GM23248 (cell line): ENCODE measurements around the gene TTBK1. TPM values are rescaled to one million over a fixed set of nuclear protein-coding genes. Genes with fewer than 3 reads are reported as not detected.

Experiments
- DNase-seq: peaks from one replicate; pipeline ENCODE4 v3.0.0-alpha.2; 2015
- H2AFZ ChIP-seq: fragments of 200-600 bp; sonication (generic); 2 replicates; pipeline ENCODE4 v1.6.1; 2016; ENCODE audit warnings: antibody characterized with exemption
- H3F3A ChIP-seq: fragments of 200-600 bp; sonication (generic); 2 replicates; pipeline ENCODE4 v1.6.1; 2016; ENCODE audit warnings: mild to moderate bottlenecking, antibody characterized with exemption, mixed run types; ENCODE audit not compliant: insufficient read depth
- H3K27ac ChIP-seq: fragments of 200-600 bp; sonication (generic); 2 replicates; pipeline ENCODE4 v1.5.1; 2016; ENCODE audit warnings: mild to moderate bottlenecking
- H3K27me3 ChIP-seq: fragments of 200-600 bp; sonication (generic); replicated peaks from 2 replicates; pipeline ENCODE4 v1.6.1; 2016; ENCODE audit warnings: mild to moderate bottlenecking; ENCODE audit not compliant: insufficient read depth
- H3K36me3 ChIP-seq: fragments of 200-600 bp; sonication (generic); 2 replicates; pipeline ENCODE4 v1.6.1; 2016; ENCODE audit warnings: low read depth, mild to moderate bottlenecking
- H3K4me1 ChIP-seq: fragments of 200-600 bp; sonication (generic); 2 replicates; pipeline ENCODE4 v1.6.1; 2016; ENCODE audit warnings: mild to moderate bottlenecking; ENCODE audit not compliant: insufficient read depth
- H3K4me2 ChIP-seq: fragments of 200-600 bp; sonication (generic); one replicate; pipeline ENCODE4 v1.6.1; 2016; ENCODE audit warnings: mild to moderate bottlenecking; ENCODE audit not compliant: unreplicated experiment
- H3K4me3 ChIP-seq: fragments of 200-600 bp; sonication (generic); 2 replicates; pipeline ENCODE4 v1.5.1; 2016; ENCODE audit warnings: mild to moderate bottlenecking
- H3K79me2 ChIP-seq: fragments of 200-600 bp; sonication (generic); 2 replicates; pipeline ENCODE4 v1.6.1; 2016; ENCODE audit warnings: mild to moderate bottlenecking; ENCODE audit not compliant: insufficient read depth
- H3K9ac ChIP-seq: fragments of 200-600 bp; sonication (generic); 2 replicates; pipeline ENCODE4 v1.6.1; 2016; ENCODE audit warnings: mild to moderate bottlenecking
- H3K9me2 ChIP-seq: fragments of 200-600 bp; sonication (generic); 2 replicates; pipeline ENCODE4 v1.6.1; 2016; ENCODE audit warnings: mixed run types, mild to moderate bottlenecking, moderate library complexity; ENCODE audit not compliant: insufficient read depth
- H3K9me3 ChIP-seq: fragments of 200-600 bp; sonication (generic); one replicate; pipeline ENCODE4 v1.6.1; 2017; ENCODE audit warnings: low read depth
- H4K20me1 ChIP-seq: fragments of 200-600 bp; sonication (generic); 2 replicates; pipeline ENCODE4 v1.6.0; 2016; ENCODE audit not compliant: insufficient read depth
- EZH2 ChIP-seq: fragments of 200-600 bp; sonication (generic); IDR thresholded peaks from 2 replicates; pipeline ENCODE4 v1.6.1; 2018; ENCODE audit warnings: antibody characterized with exemption, mild to moderate bottlenecking; ENCODE audit not compliant: insufficient read depth, poor library complexity, severe bottlenecking
- EZH2phosphoT487 ChIP-seq: fragments of 200-600 bp; sonication (generic); IDR thresholded peaks from 2 replicates; pipeline ENCODE4 v1.6.1; 2018; ENCODE audit warnings: antibody characterized with exemption, moderate library complexity, mild to moderate bottlenecking, low read depth; ENCODE audit not compliant: insufficient read depth
- WGBS, 2 experiments: methylation state at CpG; one replicate each; pipeline ENCODE4 v1.1.6; 2015 to 2017; ENCODE audit warnings: low lambda C conversion rate in 2 of 2, low coverage in 1 of 2; ENCODE audit errors: missing lambda C conversion rate in 2 of 2; 5-methylcytosine and 5-hydroxymethylcytosine counted together
- in situ Hi-C: fragments of 300-500 bp; cut with MboI; formaldehyde crosslinking; loops from 2 replicates; pipeline ENCODE4 v1.15.0; 2020
- polyA plus RNA-seq: library from polyadenylated mRNA; unstranded; fragments of >200 nt; fragmentation: Nextera tagmentation; extraction: Ambion mirVana; gene quantifications from 2 replicates; pipeline ENCODE4 v1.2.1, GENCODE V29; 2016
- total RNA-seq: library from RNA; depleted of rRNA; stranded (reverse); fragments of >200 nt; shearing (Covaris generic); gene quantifications from 2 replicates; pipeline ENCODE4 v1.2.3, GENCODE V29; 2014; rRNA removed

Gene TTBK1
- total RNA-seq (not detected in 2 replicates), polyA plus RNA-seq (not detected in 2 replicates)

- H3K9me2 ChIP-seq: no peaks in the 10 kb centered on the region
- H3K36me3 ChIP-seq: no peaks in the 10 kb centered on the region
- H3K27me3 ChIP-seq: peaks cover 62% of the 10 kb centered on the region
- in situ Hi-C loops: no loop called here
- WGBS, 2 experiments: 14 to 26% methylated on average over 16 to 32 of the region's 47 CpGs
- no peak within 1 kb of the TSS for H3K4me3 ChIP-seq
- H3K79me2 ChIP-seq: no peaks in the 10 kb centered on the region
- no peaks in the 10 kb centered on the region for H4K20me1 ChIP-seq
- H3K9me3 ChIP-seq: no peaks in the 10 kb centered on the region
- H3K4me2 ChIP-seq: no peak within 1 kb of the TSS
- H3K27ac ChIP-seq: no peak within 1 kb of the TSS
- DNase-seq: peak; percentile 26
- no peak within 1 kb of the TSS for H2AFZ ChIP-seq
- no peaks in the 10 kb centered on the region for H3F3A ChIP-seq
- no peaks in the 10 kb centered on the region for H3K4me1 ChIP-seq
- no peak within 1 kb of the TSS for H3K9ac ChIP-seq
- TF ChIP-seq EZH2: peak; percentile 49
- TF ChIP-seq EZH2phosphoT487: 0 out of 2 replicates have a peak, but pooled peaks have one; percentile 30
Measured at GRCh38 chr6:43242908-43243663, at the start of gene TTBK1. Gene TTBK1 (plus strand): TSS chr6:43243481. CDS start chr6:43246661, 3,180 bp downstream.

- H3K4me1 ChIP-seq: no peaks in the 10 kb centered on the region
- in situ Hi-C loops: no loop called here
- H3K9ac ChIP-seq: no peak overlapping the region
- no peaks in the 10 kb centered on the region for H3K79me2 ChIP-seq
- no peak overlapping the region for H3K4me3 ChIP-seq
- H3K36me3 ChIP-seq: peaks cover 10% of the 10 kb centered on the region
- no peak for DNase-seq
- no peaks in the 10 kb centered on the region for H3K9me2 ChIP-seq
- H3F3A ChIP-seq: no peaks in the 10 kb centered on the region
- no peak overlapping the region for H3K27ac ChIP-seq
- H3K4me2 ChIP-seq: no peak overlapping the region
- WGBS, 2 experiments: 84 to 89% methylated on average over 4 to 5 of the region's 5 CpGs
- no peaks in the 10 kb centered on the region for H3K27me3 ChIP-seq
- H3K9me3 ChIP-seq: no peaks in the 10 kb centered on the region
- H4K20me1 ChIP-seq: no peaks in the 10 kb centered on the region
- TF ChIP-seq EZH2phosphoT487: no peak
- no peak for TF ChIP-seq EZH2
- no peak overlapping the region for H2AFZ ChIP-seq
Measured at GRCh38 chr6:43193929-43194328, 49.4 kb upstream of the TTBK1 start.

GRCh38 chr6:43196337-43196736, 46.9 kb upstream of the TTBK1 start:
- Histone ChIP-seq H3K9me3 (no peaks in the 10 kb centered on the region), H4K20me1 (no peaks in the 10 kb centered on the region), H2AFZ (no peak overlapping the region), H3K27ac (no peak overlapping the region), H3K27me3 (no peaks in the 10 kb centered on the region), H3F3A (no peaks in the 10 kb centered on the region), H3K9ac (no peak overlapping the region), H3K4me2 (no peak overlapping the region), H3K79me2 (no peaks in the 10 kb centered on the region), H3K4me1 (no peaks in the 10 kb centered on the region), H3K4me3 (no peak overlapping the region), H3K36me3 (peaks cover 10% of the 10 kb centered on the region), H3K9me2 (no peaks in the 10 kb centered on the region)
- no peak for DNase-seq
- WGBS, 2 experiments: 80 to 83% methylated on average over 5 of the region's 5 CpGs
- TF ChIP-seq EZH2phosphoT487 (no peak), EZH2 (no peak)
- in situ Hi-C loops: no loop called here

DNA sequence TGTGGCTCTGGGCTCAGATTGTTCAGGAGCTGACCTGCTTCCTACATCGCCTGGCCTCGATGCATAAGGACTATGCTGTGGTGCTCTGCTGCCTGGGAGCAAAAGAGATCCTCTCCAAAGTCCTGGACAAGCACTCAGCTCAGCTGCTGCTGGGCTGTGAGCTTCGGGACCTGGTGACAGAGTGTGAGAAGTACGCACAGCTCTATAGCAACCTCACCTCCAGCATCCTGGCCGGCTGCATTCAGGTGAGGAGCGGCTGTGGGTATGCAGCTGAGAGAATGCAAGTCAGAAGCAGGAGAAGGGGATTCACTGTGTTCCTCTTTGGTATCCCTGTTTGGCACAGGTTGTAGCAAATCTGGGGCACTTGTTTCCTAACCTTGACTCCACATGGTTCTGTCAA, 43.4 kb upstream of the TTBK1 start:
- H3K27me3 ChIP-seq: no peaks in the 10 kb centered on the region
- no peaks in the 10 kb centered on the region for H3K9me2 ChIP-seq
- in situ Hi-C loops: no loop called here
- H3K4me3 ChIP-seq: no peak overlapping the region
- H3K4me1 ChIP-seq: no peaks in the 10 kb centered on the region
- H3K9ac ChIP-seq: no peak overlapping the region
- no peak for DNase-seq
- H3K79me2 ChIP-seq: no peaks in the 10 kb centered on the region
- H3K36me3 ChIP-seq: peaks cover 6% of the 10 kb centered on the region; the same call in 1 of the 2 replicates
- H3F3A ChIP-seq: no peaks in the 10 kb centered on the region
- WGBS, 2 experiments: 76 to 79% methylated on average over 6 of the region's 6 CpGs
- H4K20me1 ChIP-seq: no peaks in the 10 kb centered on the region
- H3K27ac ChIP-seq: no peak overlapping the region
- no peak overlapping the region for H3K4me2 ChIP-seq
- no peak for TF ChIP-seq EZH2phosphoT487
- no peak for TF ChIP-seq EZH2
- no peak overlapping the region for H2AFZ ChIP-seq
- H3K9me3 ChIP-seq: no peaks in the 10 kb centered on the region
